ENCODE results near the gene CIB2.

The CIB2 gene

DNA sequence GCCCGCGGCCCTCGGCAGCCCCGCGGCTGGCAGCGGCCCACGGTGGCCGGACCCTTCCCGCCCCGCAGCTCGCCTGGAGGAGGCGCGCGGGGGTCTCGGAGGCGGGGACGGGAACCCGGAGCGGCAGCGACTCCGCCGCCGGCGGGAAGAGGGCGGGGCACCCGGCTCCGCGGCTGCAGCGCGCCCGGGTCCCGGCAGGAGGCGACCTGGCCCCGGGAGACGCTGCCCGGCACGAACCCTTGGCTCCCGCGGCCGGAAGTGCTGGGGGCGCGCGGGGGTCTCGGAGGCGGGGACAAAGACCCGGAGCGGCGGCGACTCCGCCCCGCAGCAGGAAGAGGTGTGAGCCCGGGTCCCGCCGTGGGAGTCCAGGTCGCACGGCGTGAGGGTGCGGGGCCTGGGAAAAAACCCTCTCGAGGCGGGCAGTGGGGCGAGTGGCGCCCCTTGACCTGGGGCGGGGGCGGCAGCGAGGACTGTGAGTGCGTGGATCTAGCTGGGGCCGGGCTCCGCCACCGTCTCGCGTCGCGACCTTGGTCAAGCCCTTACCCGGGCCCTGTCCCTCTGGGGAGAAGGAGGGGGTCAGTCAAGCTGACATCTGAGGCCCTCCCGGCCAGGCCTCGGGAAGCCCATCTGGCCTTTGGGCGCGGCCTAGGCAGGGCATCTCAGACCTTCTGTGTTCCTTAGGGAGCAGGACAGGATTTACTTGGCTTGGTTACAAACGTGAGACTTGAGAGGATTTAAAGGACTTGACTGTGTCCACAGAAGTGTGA, at the start of gene CIB2:
CIB2 (minus strand) TSS at position 151 of the 767 bp plus-strand sequence. CDS start 230 bp downstream, outside the sequence.
- H3K9ac ChIP-seq (ENCODE audit: low read length) = peak within 1 kb of the TSS; percentile 58
- H3K4me3 ChIP-seq (ENCODE audit: low read length) = peak within 1 kb of the TSS; percentile 69
- no peaks in the 10 kb centered on the region for H3K27me3 ChIP-seq (ENCODE audit: control insufficient read depth, insufficient read depth, low read length)
- H3K9me3 ChIP-seq (ENCODE audit: control insufficient read depth, low read depth, low read length) = no peaks in the 10 kb centered on the region
- H3K36me3 ChIP-seq (ENCODE audit: control insufficient read depth, low read depth, low read length) = no peaks in the 10 kb centered on the region
- no peaks in the 10 kb centered on the region for H3K4me1 ChIP-seq (ENCODE audit: control insufficient read depth, low read depth, low read length)
- no peak within 1 kb of the TSS for H3K27ac ChIP-seq (ENCODE audit: low read length)

DNA sequence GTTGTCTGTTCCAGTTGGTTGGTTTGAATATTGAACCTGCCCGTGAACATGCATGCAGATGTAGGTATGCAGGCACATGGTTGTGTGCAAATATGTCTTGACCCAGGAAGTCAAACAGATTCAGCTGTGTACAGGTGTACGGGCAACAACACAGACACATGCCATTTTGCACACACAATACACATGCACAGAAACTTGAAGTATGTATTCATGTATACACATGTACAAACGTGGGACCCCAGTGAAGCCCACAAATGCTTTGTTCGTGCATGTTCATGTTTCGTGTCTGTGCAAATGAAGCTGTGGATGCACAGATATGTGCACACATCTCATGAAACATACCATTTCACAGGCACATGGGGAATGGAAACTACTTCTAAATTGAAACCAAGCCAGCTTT, 48.7 kb upstream of the CIB2 start:
- H3K4me1 ChIP-seq (ENCODE audit: control insufficient read depth, low read depth, low read length) = no peaks in the 10 kb centered on the region
- H3K27ac ChIP-seq (ENCODE audit: low read length) = no peak overlapping the region
- no peaks in the 10 kb centered on the region for H3K36me3 ChIP-seq (ENCODE audit: control insufficient read depth, low read depth, low read length)
- H3K27me3 ChIP-seq (ENCODE audit: control insufficient read depth, insufficient read depth, low read length) = no peaks in the 10 kb centered on the region
- H3K9ac ChIP-seq (ENCODE audit: low read length) = no peak overlapping the region
- no peaks in the 10 kb centered on the region for H3K9me3 ChIP-seq (ENCODE audit: control insufficient read depth, low read depth, low read length)
- no peak overlapping the region for H3K4me3 ChIP-seq (ENCODE audit: low read length)

DNA sequence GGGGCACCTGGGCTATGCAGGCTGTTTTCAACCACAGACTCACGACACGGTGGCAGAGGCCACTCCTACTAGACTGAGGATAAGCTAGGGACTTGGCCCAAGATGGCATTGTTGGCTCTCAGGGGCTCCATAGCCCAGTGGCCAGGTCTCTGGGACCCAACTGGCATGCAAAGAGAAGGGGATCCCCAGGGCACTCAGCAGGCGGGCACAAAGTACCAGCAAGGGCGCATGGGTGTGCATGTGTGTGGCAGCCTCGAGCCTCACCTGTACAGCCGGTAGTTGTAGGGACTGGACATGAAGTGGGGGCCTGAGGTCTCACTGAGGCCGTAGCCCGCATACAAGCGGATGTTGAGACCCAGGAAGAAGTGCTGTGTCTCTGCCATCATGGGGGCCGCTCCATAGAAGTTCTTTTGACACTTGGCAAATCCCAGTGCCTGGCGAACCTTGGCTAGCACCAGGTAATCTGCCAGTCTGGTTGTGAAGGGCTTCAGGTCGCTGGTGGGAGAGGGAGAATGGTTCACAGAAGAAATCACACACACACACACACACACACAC, 48.1 kb upstream of the CIB2 start:
- Histone ChIP-seq H3K9ac (ENCODE audit: low read length) (no peak overlapping the region), H3K9me3 (ENCODE audit: control insufficient read depth, low read depth, low read length) (no peaks in the 10 kb centered on the region), H3K27ac (ENCODE audit: low read length) (no peak overlapping the region), H3K4me1 (ENCODE audit: control insufficient read depth, low read depth, low read length) (no peaks in the 10 kb centered on the region), H3K36me3 (ENCODE audit: control insufficient read depth, low read depth, low read length) (no peaks in the 10 kb centered on the region), H3K4me3 (ENCODE audit: low read length) (no peak overlapping the region), H3K27me3 (ENCODE audit: control insufficient read depth, insufficient read depth, low read length) (no peaks in the 10 kb centered on the region)

DNA sequence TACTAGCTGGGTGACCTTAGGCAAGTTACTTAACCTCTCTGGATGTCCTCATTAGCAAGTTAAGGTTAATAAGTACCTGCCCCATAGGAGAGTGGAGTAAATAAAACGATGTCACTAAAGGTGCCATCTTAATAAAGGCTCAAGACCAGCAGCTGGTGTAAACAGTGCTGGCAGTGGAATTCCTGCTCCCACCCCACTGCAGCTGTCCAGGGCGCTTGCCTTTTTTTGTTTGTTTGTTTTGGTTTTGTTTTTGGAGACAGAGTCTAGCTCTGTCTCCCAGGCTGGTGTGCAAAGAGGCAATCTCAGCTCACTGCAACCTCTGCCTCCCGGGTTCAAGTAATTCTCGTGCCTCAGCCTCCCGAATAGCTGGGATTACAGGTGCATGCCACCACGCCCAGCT, 46.8 kb upstream of the CIB2 start:
- H3K27me3 ChIP-seq (ENCODE audit: control insufficient read depth, insufficient read depth, low read length) = no peaks in the 10 kb centered on the region
- H3K4me1 ChIP-seq (ENCODE audit: control insufficient read depth, low read depth, low read length) = no peaks in the 10 kb centered on the region
- H3K4me3 ChIP-seq (ENCODE audit: low read length) = no peak overlapping the region
- no peaks in the 10 kb centered on the region for H3K36me3 ChIP-seq (ENCODE audit: control insufficient read depth, low read depth, low read length)
- no peaks in the 10 kb centered on the region for H3K9me3 ChIP-seq (ENCODE audit: control insufficient read depth, low read depth, low read length)
- H3K27ac ChIP-seq (ENCODE audit: low read length) = no peak overlapping the region
- no peak overlapping the region for H3K9ac ChIP-seq (ENCODE audit: low read length)

DNA sequence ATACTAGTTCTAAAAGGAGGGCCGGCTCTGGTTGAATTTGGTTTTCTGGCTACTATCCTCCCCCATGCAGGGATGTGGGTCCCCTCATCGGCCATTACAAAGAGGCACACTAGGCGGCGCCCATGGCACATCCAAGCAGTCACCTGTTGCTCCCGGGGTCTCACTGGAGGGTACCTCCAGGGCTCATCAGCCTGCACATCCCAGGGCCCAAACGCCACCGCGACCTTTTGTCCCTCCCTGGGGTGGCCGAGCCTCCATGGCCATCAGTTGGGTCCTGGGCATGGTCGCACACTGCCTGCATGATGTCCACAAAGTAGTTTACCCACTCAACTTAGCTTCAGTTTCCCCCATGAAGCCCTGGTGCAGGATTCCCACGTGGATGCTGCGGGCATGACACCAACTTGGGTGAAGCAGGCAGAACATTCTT, 46.2 kb upstream of the CIB2 start:
- Histone ChIP-seq H3K4me3 (ENCODE audit: low read length) (no peak overlapping the region), H3K36me3 (ENCODE audit: control insufficient read depth, low read depth, low read length) (no peaks in the 10 kb centered on the region), H3K9me3 (ENCODE audit: control insufficient read depth, low read depth, low read length) (no peaks in the 10 kb centered on the region), H3K9ac (ENCODE audit: low read length) (no peak overlapping the region), H3K4me1 (ENCODE audit: control insufficient read depth, low read depth, low read length) (no peaks in the 10 kb centered on the region), H3K27ac (ENCODE audit: low read length) (no peak overlapping the region), H3K27me3 (ENCODE audit: control insufficient read depth, insufficient read depth, low read length) (no peaks in the 10 kb centered on the region)

DNA sequence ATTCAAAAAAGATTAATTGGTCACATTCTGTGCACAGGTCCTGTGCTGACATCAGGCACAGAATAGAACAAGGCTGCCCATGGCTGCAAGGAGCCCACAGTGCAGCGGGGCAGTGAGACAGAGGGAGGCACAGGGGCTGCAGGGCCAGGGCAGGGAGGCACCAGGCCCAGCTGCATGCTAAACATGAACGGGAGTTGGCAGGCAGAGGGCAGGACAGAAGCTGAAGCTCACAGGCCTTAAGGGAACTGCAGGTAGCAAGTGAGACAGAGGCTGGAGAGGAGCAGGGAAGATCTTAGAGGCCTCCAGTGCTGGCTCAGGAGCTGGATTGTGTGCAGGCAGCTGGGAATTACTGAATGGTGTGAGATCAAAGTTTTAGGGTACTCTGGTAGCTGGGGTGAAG, 44.1 kb upstream of the CIB2 start:
- no peaks in the 10 kb centered on the region for H3K27me3 ChIP-seq (ENCODE audit: control insufficient read depth, insufficient read depth, low read length)
- H3K4me3 ChIP-seq (ENCODE audit: low read length) = no peak overlapping the region
- no peak overlapping the region for H3K9ac ChIP-seq (ENCODE audit: low read length)

DNA sequence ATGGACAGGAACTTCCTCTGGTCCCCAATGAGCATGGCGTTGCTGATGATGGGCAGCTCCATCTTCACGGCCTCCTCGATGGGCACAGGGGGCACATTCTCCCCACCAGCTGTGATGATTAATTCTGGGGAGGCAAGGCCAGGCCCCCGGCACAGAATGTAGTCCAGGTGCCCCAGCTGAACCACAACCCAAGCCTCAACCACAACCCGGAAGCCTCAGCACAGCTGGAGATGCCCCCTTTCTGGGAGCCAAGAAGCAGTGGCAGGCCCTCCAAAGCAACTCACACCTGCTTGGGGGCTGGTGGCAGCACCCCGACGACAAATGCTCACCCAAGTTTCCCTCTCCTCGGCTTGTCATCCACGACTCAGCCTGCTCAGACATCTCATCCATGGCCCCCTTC, 43.2 kb upstream of the CIB2 start:
- Histone ChIP-seq H3K9ac (ENCODE audit: low read length) (no peak overlapping the region), H3K4me3 (ENCODE audit: low read length) (no peak overlapping the region), H3K36me3 (ENCODE audit: control insufficient read depth, low read depth, low read length) (peaks cover 26% of the 10 kb centered on the region), H3K9me3 (ENCODE audit: control insufficient read depth, low read depth, low read length) (no peaks in the 10 kb centered on the region), H3K27ac (ENCODE audit: low read length) (no peak overlapping the region), H3K4me1 (ENCODE audit: control insufficient read depth, low read depth, low read length) (no peaks in the 10 kb centered on the region), H3K27me3 (ENCODE audit: control insufficient read depth, insufficient read depth, low read length) (no peaks in the 10 kb centered on the region)

More for the DNA sequence above, 44.1 kb upstream of the CIB2 start:
- H3K4me1 ChIP-seq (ENCODE audit: control insufficient read depth, low read depth, low read length) = no peaks in the 10 kb centered on the region
- no peaks in the 10 kb centered on the region for H3K9me3 ChIP-seq (ENCODE audit: control insufficient read depth, low read depth, low read length)
- H3K27ac ChIP-seq (ENCODE audit: low read length) = no peak overlapping the region
- H3K36me3 ChIP-seq (ENCODE audit: control insufficient read depth, low read depth, low read length) = peaks cover 17% of the 10 kb centered on the region

DNA sequence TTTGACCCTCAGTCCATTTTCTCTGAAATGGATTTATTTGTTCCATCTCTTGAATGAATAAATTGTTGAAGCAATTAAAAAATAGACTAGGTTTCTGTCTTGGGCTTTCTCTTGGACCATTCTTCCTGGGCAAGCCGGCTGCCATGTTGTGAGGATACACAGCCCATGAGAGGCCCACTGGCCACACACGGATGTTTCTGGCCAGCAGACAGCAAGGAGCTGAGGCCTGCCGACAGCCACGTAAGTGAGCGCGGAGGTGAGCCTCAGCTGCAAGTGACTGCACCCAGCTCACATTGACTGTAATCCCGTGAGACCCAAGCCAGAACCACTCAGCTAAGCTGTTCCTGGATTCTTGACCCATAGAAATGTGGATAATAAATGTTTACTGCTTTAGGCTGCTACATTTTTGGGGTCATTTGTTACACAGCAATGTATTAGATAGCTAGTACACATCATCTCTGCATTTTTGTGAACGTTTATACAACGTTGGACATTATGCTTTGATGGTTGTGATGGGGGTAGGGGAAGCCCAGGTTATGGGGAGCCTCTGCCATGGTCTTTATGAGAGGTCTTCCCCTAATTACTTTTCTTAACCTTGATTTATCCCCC, 40.7 kb upstream of the CIB2 start:
- Histone ChIP-seq H3K9me3 (ENCODE audit: control insufficient read depth, low read depth, low read length) (no peaks in the 10 kb centered on the region), H3K4me3 (ENCODE audit: low read length) (no peak overlapping the region), H3K27ac (ENCODE audit: low read length) (no peak overlapping the region), H3K9ac (ENCODE audit: low read length) (no peak overlapping the region), H3K4me1 (ENCODE audit: control insufficient read depth, low read depth, low read length) (no peaks in the 10 kb centered on the region), H3K27me3 (ENCODE audit: control insufficient read depth, insufficient read depth, low read length) (no peaks in the 10 kb centered on the region), H3K36me3 (ENCODE audit: control insufficient read depth, low read depth, low read length) (peaks cover 40% of the 10 kb centered on the region)

DNA sequence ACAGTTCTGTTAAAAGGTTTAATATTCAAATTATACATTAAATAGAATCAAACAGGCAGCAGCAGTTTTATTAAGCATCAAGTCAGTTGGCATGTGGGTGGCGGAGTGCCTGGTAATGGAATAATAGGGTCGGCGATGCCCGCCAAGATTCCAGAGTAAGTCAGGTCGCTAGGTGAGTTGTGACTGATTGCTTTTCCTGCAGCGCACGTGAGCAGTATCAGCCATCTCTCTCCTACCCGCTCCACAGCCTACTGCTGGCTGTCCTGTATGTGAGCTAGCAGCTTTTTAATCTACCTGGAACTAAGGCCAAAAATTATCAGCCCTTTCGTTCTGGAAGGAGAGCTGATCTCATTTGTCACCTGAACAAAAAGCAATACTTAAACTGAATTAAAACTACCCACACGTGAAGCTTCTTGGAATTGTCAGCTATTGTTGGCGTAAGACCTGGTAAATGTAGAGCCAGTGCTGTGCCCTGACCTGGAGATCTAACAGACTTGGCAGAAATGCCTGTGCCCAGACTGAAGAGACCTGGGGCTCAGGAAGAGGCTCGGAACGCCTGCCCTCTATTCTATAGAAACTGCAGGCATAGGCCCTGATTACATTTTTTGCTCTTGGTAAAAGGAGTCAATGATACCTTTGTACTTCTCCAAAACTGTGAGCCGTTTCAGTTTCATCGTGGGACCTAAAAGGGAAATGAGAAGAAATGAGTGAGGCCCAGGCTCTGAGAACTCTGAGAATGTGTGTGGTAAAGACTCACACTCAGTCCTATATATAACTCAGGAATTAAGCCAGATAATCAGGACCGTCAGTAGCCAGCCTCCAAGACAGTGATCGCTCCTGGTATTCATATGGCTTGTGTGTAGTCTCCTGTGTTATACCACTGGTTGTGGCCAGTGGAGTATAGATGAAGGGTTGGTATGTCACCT, 39.9 kb upstream of the CIB2 start:
- H3K36me3 ChIP-seq (ENCODE audit: control insufficient read depth, low read depth, low read length) = peaks cover 43% of the 10 kb centered on the region
- H3K9ac ChIP-seq (ENCODE audit: low read length) = no peak overlapping the region
- no peaks in the 10 kb centered on the region for H3K9me3 ChIP-seq (ENCODE audit: control insufficient read depth, low read depth, low read length)
- no peak overlapping the region for H3K27ac ChIP-seq (ENCODE audit: low read length)
- H3K4me3 ChIP-seq (ENCODE audit: low read length) = no peak overlapping the region
- no peaks in the 10 kb centered on the region for H3K27me3 ChIP-seq (ENCODE audit: control insufficient read depth, insufficient read depth, low read length)
- no peaks in the 10 kb centered on the region for H3K4me1 ChIP-seq (ENCODE audit: control insufficient read depth, low read depth, low read length)

DNA sequence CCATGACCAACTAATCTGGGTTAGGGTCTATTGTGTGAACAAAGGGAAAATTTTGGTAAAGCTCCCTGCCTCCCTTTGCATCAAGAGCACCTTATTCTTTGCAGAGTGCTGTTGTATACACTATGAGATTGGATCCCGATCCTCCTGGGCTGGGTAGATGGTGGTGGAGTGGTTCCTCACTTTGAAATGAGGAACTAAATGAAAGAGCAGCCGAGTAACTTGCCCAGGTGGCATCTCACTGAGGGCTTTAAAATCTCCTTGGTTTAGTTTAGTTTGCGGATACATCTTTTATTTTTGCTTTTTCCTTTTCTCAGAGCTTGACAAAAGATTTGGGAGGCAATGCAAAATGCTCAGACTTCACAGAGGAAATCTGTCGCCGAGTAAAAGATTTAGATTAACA, 37.4 kb upstream of the CIB2 start:
- Histone ChIP-seq H3K36me3 (ENCODE audit: control insufficient read depth, low read depth, low read length) (peaks cover 51% of the 10 kb centered on the region), H3K9ac (ENCODE audit: low read length) (no peak overlapping the region), H3K27ac (ENCODE audit: low read length) (no peak overlapping the region), H3K4me1 (ENCODE audit: control insufficient read depth, low read depth, low read length) (no peaks in the 10 kb centered on the region), H3K27me3 (ENCODE audit: control insufficient read depth, insufficient read depth, low read length) (no peaks in the 10 kb centered on the region), H3K4me3 (ENCODE audit: low read length) (no peak overlapping the region), H3K9me3 (ENCODE audit: control insufficient read depth, low read depth, low read length) (no peaks in the 10 kb centered on the region)

DNA sequence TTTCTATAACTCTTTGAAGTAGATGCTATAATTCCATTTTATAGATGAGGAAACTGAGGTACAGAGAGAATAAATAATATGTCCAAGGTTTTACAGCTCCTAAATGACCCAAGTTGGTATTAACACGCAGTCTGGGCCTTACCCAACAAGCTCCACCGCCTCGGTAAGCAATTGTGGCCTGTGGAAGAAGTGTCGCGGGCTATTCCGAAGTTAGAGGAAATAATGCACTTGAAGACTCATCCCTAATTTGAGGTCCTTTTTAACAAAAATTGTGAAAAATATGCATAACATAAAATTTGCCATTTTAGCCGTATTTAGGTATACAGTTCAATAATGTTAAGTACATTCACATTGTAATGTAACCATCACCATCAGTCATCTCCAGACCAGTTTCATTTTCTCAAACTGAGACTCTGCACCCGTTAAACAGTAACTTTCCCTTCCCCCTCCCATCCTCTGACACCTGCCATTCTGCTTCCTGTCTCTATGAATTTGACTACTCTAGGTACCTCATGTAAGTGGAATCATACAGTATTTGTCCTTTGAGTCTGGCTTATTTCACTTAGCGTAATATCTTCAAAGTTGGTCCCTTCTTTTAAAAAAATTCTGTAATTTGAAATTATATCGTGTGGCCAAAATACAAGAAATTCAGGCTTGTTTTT, 36.1 kb upstream of the CIB2 start:
- H3K9me3 ChIP-seq (ENCODE audit: control insufficient read depth, low read depth, low read length) = no peaks in the 10 kb centered on the region
- H3K4me3 ChIP-seq (ENCODE audit: low read length) = no peak overlapping the region
- peaks cover 55% of the 10 kb centered on the region for H3K36me3 ChIP-seq (ENCODE audit: control insufficient read depth, low read depth, low read length)
- no peak overlapping the region for H3K27ac ChIP-seq (ENCODE audit: low read length)
- H3K4me1 ChIP-seq (ENCODE audit: control insufficient read depth, low read depth, low read length) = no peaks in the 10 kb centered on the region
- no peaks in the 10 kb centered on the region for H3K27me3 ChIP-seq (ENCODE audit: control insufficient read depth, insufficient read depth, low read length)
- no peak overlapping the region for H3K9ac ChIP-seq (ENCODE audit: low read length)
